Endothelial cell of umbilical vein (primary cell): ENCODE results near the gene SLC19A1. TPM values are rescaled to one million over a fixed set of nuclear protein-coding genes. Genes with fewer than 3 reads are reported as not detected.

Source experiments
- BruUV-seq: library from RNA; stranded (reverse); fragments of 400-500 nt; replicated peaks from 2 replicates; lab custom pipeline; 2021; lab: Mats Ljungman, UMichigan
- CTCF ChIA-PET: fragments of 300-600, 350-600 bp; sonication (Branson Sonifier 250); formaldehyde crosslinking; loops from one replicate; lab custom pipeline; 2021; ENCODE audit warnings: antibody characterized with exemption, inconsistent platforms; lab: Charles Lee
- POLR2A ChIA-PET: fragments of 300-600, 350-600 bp; sonication (Branson Sonifier 250); formaldehyde crosslinking; loops from one replicate; lab custom pipeline; 2021; ENCODE audit warnings: antibody characterized with exemption, inconsistent platforms; lab: Charles Lee
- DNase-seq: peaks from one replicate; pipeline ENCODE4 v3.0.0-alpha.2; 2011; ENCODE audit warnings: low read depth, low spot score
- FAIRE-seq: peaks from 2 replicates; lab custom pipeline; 2011; peaks lifted over from hg19 to GRCh38; lab: Jason Lieb, UNC
- H2AFZ ChIP-seq: 2 replicates; pipeline ENCODE4 v1.6.0; 2012; ENCODE audit warnings: low read depth, low read length, control low read depth, inconsistent platforms
- H3K27ac ChIP-seq: 2 replicates; pipeline ENCODE4 v1.5.1; 2011; ENCODE audit warnings: low read depth, mild to moderate bottlenecking, control low read depth, low read length, moderate library complexity; ENCODE audit not compliant: insufficient read depth
- H3K27me3 ChIP-seq, 2 experiments: 2 replicates each; pipeline versions ENCODE4 v1.6.0 to v1.6.1; 2011; ENCODE audit warnings: low read length in 2 of 2, mixed read lengths in 1 of 2; ENCODE audit not compliant: control insufficient read depth in 2 of 2, insufficient read depth in 2 of 2
- H3K36me3 ChIP-seq, 2 experiments: 2 replicates in 1 of 2; 3 replicates in 1 of 2; pipeline ENCODE4 v1.5.1; 2011; ENCODE audit warnings: low read length in 2 of 2, mild to moderate bottlenecking in 1 of 2, moderate library complexity in 1 of 2; ENCODE audit not compliant: control insufficient read depth in 2 of 2, insufficient read depth in 2 of 2; ENCODE audit errors: extremely low read depth in 1 of 2
- H3K4me1 ChIP-seq: 3 replicates; pipeline ENCODE4 v1.5.1; 2011; ENCODE audit warnings: mild to moderate bottlenecking, low read length; ENCODE audit not compliant: control insufficient read depth, insufficient read depth; ENCODE audit errors: extremely low read depth
- H3K4me2 ChIP-seq: 2 replicates; pipeline ENCODE4 v1.6.1; 2011; ENCODE audit warnings: low read length, control low read depth, mixed read lengths; ENCODE audit not compliant: insufficient read depth
- H3K4me3 ChIP-seq, 3 experiments: fragments of 200-600 bp in 1 of 3; sonication (generic), shearing (Covaris generic) in 1 of 3; replicated peaks in 1 of 3; 2 replicates each; pipeline ENCODE4 v1.5.1; 2011 to 2016; ENCODE audit warnings: control low read depth in 3 of 3, low read length in 3 of 3, mild to moderate bottlenecking in 2 of 3, inconsistent platforms in 1 of 3, low read depth in 1 of 3, moderate library complexity in 1 of 3; ENCODE audit not compliant: insufficient read depth in 1 of 3
- H3K79me2 ChIP-seq: 2 replicates; pipeline ENCODE4 v1.6.0; 2012; ENCODE audit warnings: low read length, inconsistent platforms; ENCODE audit not compliant: control insufficient read depth, insufficient read depth
- H3K9ac ChIP-seq: replicated peaks from 2 replicates; pipeline ENCODE3; 2011; ENCODE audit warnings: low read length, control low read depth; ENCODE audit not compliant: insufficient read depth; ENCODE audit errors: extremely low read depth
- H3K9me1 ChIP-seq: replicated peaks from 3 replicates; pipeline ENCODE4 v1.6.0; 2011; ENCODE audit warnings: mild to moderate bottlenecking, low read length; ENCODE audit not compliant: control insufficient read depth, insufficient read depth; ENCODE audit errors: extremely low read depth
- H3K9me3 ChIP-seq: replicated peaks from 2 replicates; pipeline ENCODE4 v1.5.1; 2012; ENCODE audit warnings: low read length, inconsistent platforms; ENCODE audit not compliant: control insufficient read depth, insufficient read depth
- H4K20me1 ChIP-seq: replicated peaks from 2 replicates; pipeline ENCODE3; 2011; ENCODE audit warnings: mild to moderate bottlenecking, low read length; ENCODE audit not compliant: control insufficient read depth, insufficient read depth; ENCODE audit errors: extremely low read depth
- EZH2 ChIP-seq: IDR thresholded peaks from 2 replicates; pipeline ENCODE4 v1.6.1; 2012; ENCODE audit warnings: borderline replicate concordance, low read depth, mild to moderate bottlenecking, moderate library complexity, low read length, inconsistent platforms; ENCODE audit not compliant: severe bottlenecking
- FOS ChIP-seq: IDR thresholded peaks from 2 replicates; pipeline ENCODE4 v1.6.1; 2011; ENCODE audit warnings: mild to moderate bottlenecking, low read length, moderate library complexity, borderline replicate concordance; ENCODE audit not compliant: insufficient read depth
- GATA2 ChIP-seq: IDR thresholded peaks from 2 replicates; pipeline ENCODE4 v1.7.0; 2011; ENCODE audit warnings: low read depth, mild to moderate bottlenecking, moderate library complexity, mixed read lengths, low read length; ENCODE audit not compliant: insufficient read length, insufficient read depth
- JUN ChIP-seq: IDR thresholded peaks from 2 replicates; pipeline ENCODE4 v1.6.1; 2011; ENCODE audit warnings: borderline replicate concordance, low read depth; ENCODE audit not compliant: insufficient read length, insufficient read depth
- MYC ChIP-seq: IDR thresholded peaks from one replicate; pipeline ENCODE4 v1.6.1; 2011; ENCODE audit warnings: mild to moderate bottlenecking, low read depth, low read length
- POLR2A ChIP-seq: IDR thresholded peaks from 2 replicates; pipeline ENCODE4 v1.6.1; 2012; ENCODE audit warnings: low read depth, mild to moderate bottlenecking, control low read depth, low read length
- POLR2AphosphoS5 ChIP-seq: IDR thresholded peaks from 2 replicates; pipeline ENCODE4 v1.6.1; 2012; ENCODE audit warnings: low read depth, mild to moderate bottlenecking, control low read depth, low read length, moderate library complexity; ENCODE audit not compliant: insufficient read depth
- dilution Hi-C: fragments of 300-500 bp; cut with MboI; formaldehyde crosslinking; loops from one replicate; pipeline ENCODE4 v1.15.0; 2019; ENCODE audit warnings: low sequenced_read_pairs; ENCODE audit not compliant: extremely low pct_ligation_motif_present
- intact Hi-C: fragments of 100-400 bp; cut with micrococcal nuclease; formaldehyde crosslinking; loops from one replicate; pipeline ENCODE4 v1.10.0; 2022
- polyA plus RNA-seq, 4 experiments: library from polyadenylated mRNA; depleted of rRNA in 3 of 4; stranded (reverse) in 3 of 4; unstranded in 1 of 4; fragments of >200 nt; gene quantifications; 2 replicates each; pipeline versions ENCODE4 v1.2.1 to v1.2.3, GENCODE V29; 2011 to 2012; ENCODE audit warnings: missing spikeins in 1 of 4
- total RNA-seq: library from RNA; stranded (reverse); gene quantifications from 2 replicates; pipeline ENCODE4 v1.2.3, GENCODE V29; 2021
- TF ChIP-seq, protein P1 (sequence below): IDR thresholded peaks from 2 replicates; pipeline ENCODE4 v1.6.1; 2011; ENCODE audit not compliant: insufficient read depth, insufficient read length
- TF ChIP-seq, protein P2 (sequence below), 2 donors: IDR thresholded peaks; 1 replicate in 1 of 2; 2 replicates in 1 of 2; pipeline ENCODE4 v1.5.1; 2011; ENCODE audit warnings: low read length in 2 of 2, mild to moderate bottlenecking in 2 of 2, moderate library complexity in 2 of 2, control low read depth in 1 of 2, inconsistent platforms in 1 of 2, low read depth in 1 of 2; ENCODE audit not compliant: insufficient read depth in 1 of 2; ENCODE audit errors: extremely low read depth in 1 of 2

The SLC19A1 gene
- total and polyA plus RNA-seq, 2 donors (not counting 3 experiments of a cell fraction or from before 2014, with no cell fraction given), result 36.3 to 54.6 TPM

DNA sequence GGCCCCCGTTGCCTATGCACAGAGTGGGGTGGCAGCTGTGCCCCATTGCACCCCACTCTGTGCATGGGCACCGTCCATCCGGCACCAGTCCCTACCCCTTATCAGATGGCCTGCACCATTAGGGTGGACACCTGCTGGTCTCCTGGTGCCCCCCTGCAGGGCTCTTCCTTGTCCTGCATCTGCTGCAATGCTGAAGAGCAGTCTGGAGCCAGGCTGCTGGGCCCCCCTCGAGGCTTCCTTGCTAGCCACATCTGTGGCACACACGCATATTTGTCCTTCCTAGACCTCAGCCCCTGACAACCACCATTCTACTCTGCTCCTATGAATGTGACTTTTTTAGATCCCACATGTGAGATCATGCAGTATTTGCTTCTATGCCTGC, 80.9 kb downstream of the SLC19A1 start:
- no peak for FAIRE-seq
- Histone ChIP-seq H3K4me2 (no peak overlapping the region), H2AFZ (no peak overlapping the region), H3K9me1 (no peaks in the 10 kb centered on the region), H3K4me1 (peaks cover 11% of the 10 kb centered on the region), H3K27me3 (no peaks in the 10 kb centered on the region), H3K9me3 (no peaks in the 10 kb centered on the region), H3K4me3 (no peak overlapping the region), H3K9ac (no peak overlapping the region), H4K20me1 (no peaks in the 10 kb centered on the region), H3K36me3 (peaks cover 0 to 3% of the 10 kb centered on the region in 2 experiments), H3K27ac (no peak overlapping the region), H3K79me2 (peaks cover 42% of the 10 kb centered on the region)
- DNase-seq, result no peak
- dilution Hi-C loops, result no loop called here
- BruUV-seq, result no TSS peak
- ChIA-PET POLR2A (no interaction called here), CTCF (interaction anchor here (1.3 to 1.8 kb wide), 3 partner anchors 10 to 174 kb away, joined by 3 to 5 read pairs (median 3); partner anchors contain the start of gene POFUT2)
- TF ChIP-seq MYC (no peak), FOS (no peak), GATA2 (no peak), JUN (no peak), POLR2AphosphoS5 (no peak), POLR2A (no peak), EZH2 (no peak)
- TF ChIP-seq, protein P1, sequence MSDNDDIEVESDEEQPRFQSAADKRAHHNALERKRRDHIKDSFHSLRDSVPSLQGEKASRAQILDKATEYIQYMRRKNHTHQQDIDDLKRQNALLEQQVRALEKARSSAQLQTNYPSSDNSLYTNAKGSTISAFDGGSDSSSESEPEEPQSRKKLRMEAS, result no peak
- TF ChIP-seq, protein P2, sequence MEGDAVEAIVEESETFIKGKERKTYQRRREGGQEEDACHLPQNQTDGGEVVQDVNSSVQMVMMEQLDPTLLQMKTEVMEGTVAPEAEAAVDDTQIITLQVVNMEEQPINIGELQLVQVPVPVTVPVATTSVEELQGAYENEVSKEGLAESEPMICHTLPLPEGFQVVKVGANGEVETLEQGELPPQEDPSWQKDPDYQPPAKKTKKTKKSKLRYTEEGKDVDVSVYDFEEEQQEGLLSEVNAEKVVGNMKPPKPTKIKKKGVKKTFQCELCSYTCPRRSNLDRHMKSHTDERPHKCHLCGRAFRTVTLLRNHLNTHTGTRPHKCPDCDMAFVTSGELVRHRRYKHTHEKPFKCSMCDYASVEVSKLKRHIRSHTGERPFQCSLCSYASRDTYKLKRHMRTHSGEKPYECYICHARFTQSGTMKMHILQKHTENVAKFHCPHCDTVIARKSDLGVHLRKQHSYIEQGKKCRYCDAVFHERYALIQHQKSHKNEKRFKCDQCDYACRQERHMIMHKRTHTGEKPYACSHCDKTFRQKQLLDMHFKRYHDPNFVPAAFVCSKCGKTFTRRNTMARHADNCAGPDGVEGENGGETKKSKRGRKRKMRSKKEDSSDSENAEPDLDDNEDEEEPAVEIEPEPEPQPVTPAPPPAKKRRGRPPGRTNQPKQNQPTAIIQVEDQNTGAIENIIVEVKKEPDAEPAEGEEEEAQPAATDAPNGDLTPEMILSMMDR (IDR thresholded peaks at IDR 0.05; ENCODE audit: extremely low read depth in 1 of 2, insufficient read depth in 1 of 2, low read depth in 1 of 2, low read length in 2 of 2), result no peak
- intact Hi-C loops, result no loop called here
